ENCODE measurements around the gene KLHL22. TPM values are rescaled to one million over a fixed set of nuclear protein-coding genes. Genes with fewer than 3 reads are reported as not detected.

The KLHL22 gene
- total and polyA plus RNA-seq, 2 of the 8 experiments (the other 6 are each of a cell fraction or from before 2014, with no cell fraction given) = 9.4 to 16.2 TPM

GRCh38 chr22:20456722-20457076, 38.9 kb downstream of the KLHL22 start (continued):
- TF ChIP-seq EP300 (IDR thresholded peaks at IDR 0.05; ENCODE audit: borderline replicate concordance in 1 of 2, low read depth in 2 of 2, low read length in 2 of 2) (no peak), RXRA (IDR thresholded peaks at IDR 0.05; ENCODE audit: insufficient read depth, low read depth, low read length) (no peak), RAD21 (IDR thresholded peaks at IDR 0.05 in 1 of 2, conservative IDR thresholded peaks at IDR 0.05 in 1 of 2; ENCODE audit: low read depth in 2 of 2, low read length in 2 of 2) (no peak), SUZ12 (IDR thresholded peaks at IDR 0.05; ENCODE audit: low read length) (no peak), RBBP5 (IDR thresholded peaks at IDR 0.05; ENCODE audit: borderline replicate concordance, low read depth, low read length) (no peak), TBP (IDR thresholded peaks at IDR 0.05; ENCODE audit: low read depth, low read length) (no peak)

All from H1 (cell line).